ENCODE measurements around the gene MED1.

MED1 gene

GRCh38 chr17:39359994-39360393 is 91.1 kb downstream of the MED1 start:
- no peak for DNase-seq

- no peak for DNase-seq
Measured at GRCh38 chr17:39357986-39358385, 93.1 kb downstream of the MED1 start.

GRCh38 chr17:39357488-39357887 is 93.6 kb downstream of the MED1 start:
- no peak for DNase-seq
